GM21515 (cell line): ENCODE measurements around the gene MLXIPL.
"Not testable (repeated sequence)": the region's sequence is repeated elsewhere in the genome, so short reads cannot be mapped to it uniquely, and the experiment has no call there.

Experiments used
- ATAC-seq: cut with Tn5 transposase; IDR thresholded peaks from one replicate; pipeline ENCODE4 v1.9.1; 2021; ENCODE audit not compliant: unreplicated experiment

The MLXIPL gene

GRCh38 chr7:73556208-73557107, 67.9 kb downstream of the MLXIPL start:
- ATAC-seq = no peak

DNA sequence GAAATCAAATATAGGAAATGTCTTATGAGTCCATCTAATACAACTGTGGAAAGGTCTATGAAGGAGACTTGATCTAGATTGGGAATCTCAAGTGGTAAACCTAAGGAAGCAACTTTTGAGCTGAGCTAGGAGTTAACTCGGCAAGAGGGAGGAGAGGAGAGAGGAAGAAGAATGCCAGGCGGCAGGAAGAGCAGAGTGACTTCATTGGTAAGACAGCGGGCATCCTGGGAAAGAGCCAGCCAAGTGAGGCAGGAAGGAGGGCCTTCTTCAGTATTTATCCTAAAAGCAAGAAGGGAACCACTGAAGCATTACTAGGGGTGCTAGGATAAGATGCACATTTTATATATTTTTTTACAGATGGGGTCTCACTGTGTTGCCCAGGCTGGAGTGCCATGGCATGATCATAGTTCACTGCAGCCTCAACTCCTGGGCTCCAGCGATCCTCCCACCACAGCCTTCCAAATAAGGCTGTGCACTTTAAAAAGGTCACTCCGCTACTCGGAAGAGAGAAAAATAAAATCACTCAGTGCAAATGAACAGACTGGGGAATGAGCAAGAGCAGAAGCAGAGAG, 68.8 kb downstream of the MLXIPL start:
- no peak for ATAC-seq

- ATAC-seq = not testable (repeated sequence)
Measured at GRCh38 chr7:73550093-73550492, 74.2 kb downstream of the MLXIPL start.

DNA sequence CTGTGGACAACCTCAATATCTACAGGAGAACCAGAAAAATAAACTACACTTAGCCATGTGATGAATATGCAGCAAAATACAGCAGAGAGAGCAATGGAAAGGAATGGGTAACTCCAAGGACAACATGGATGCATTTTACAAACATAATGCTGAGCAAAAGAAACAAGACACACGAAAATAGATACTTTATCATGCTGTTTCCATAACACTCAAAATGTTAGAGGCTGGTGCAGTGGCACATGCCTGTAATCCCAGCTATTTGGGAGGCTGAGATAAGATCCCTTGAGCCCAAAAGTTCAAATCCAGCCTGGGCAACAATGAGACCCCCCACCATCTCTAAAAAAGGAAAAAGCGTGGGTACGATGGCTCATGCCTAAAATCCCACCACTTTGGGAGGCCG, 75.1 kb downstream of the MLXIPL start:
- ATAC-seq = no peak

DNA sequence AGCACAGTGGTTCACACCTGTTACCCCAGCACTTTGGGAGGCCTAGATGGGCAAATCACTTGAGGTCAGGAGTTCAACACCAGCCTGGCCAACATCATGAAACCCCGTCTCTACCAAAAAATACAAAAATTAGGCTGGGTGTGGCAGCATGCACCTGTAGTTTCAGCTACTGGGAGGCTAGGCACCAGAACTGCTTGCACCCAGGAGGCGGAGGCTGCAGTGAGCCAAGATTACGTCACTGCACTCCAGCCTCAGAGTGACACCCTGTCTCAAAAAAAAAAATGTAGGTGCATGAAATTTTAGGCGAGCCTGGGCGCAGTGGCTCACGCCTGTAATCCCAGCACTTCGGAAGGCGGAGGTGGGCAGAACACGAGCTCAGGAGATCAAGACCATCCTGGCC, 76.5 kb downstream of the MLXIPL start:
- no peak for ATAC-seq

GRCh38 chr7:73544678-73545077, 79.6 kb downstream of the MLXIPL start:
- no peak for ATAC-seq
